OCI-LY7 (cell line): ENCODE data around the gene LHFPL6.

Experiments used
- CTCF ChIP-seq: fragments of 200-600 bp; sonication (generic); conservative IDR thresholded peaks from 2 replicates; pipeline ENCODE4 v1.5.1; 2014; ENCODE audit warnings: mild to moderate bottlenecking, antibody characterized with exemption, low read length, moderate library complexity, mixed read lengths
- EZH2phosphoT487 ChIP-seq: fragments of 200-600 bp; sonication (generic); IDR thresholded peaks from 2 replicates; pipeline ENCODE4 v1.6.1; 2018; ENCODE audit warnings: low read depth, borderline replicate concordance, mild to moderate bottlenecking, mixed run types, antibody characterized with exemption, low read length, moderate library complexity, mixed read lengths

DNA sequence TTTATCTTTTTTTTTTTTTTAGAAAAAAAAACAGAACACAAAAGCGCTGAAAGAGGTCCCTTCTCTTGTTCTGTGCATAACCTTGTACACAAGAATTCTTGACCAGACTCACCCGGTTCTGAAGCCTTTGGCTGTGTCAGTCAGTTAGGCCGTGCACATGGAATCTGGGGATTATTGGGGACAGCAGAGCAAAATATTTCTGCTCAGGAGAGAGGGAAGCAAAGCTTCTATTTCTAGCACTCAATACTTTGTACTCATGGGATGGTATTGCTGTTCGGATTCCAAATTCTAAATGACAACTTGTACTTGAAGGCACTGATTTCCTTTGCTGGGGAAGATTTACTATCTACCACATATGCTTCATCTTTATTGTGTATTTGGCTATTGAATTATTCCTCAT lies 292.0 kb downstream of the LHFPL6 start:
- no peak for TF ChIP-seq CTCF
- TF ChIP-seq EZH2phosphoT487, result no peak
